IMR-90 (cell line): Measurements from ENCODE around the gene ABHD15. TPM values are rescaled to one million over a fixed set of nuclear protein-coding genes. Genes with fewer than 3 reads are reported as not detected.

Experiments used
- ATAC-seq: fragments of 200-7000 bp; cut with Tn5 transposase; 2 replicates; pipeline ENCODE4 v1.9.1; 2020; ENCODE audit warnings: low read depth, mild to moderate bottlenecking, moderate library complexity
- BruUV-seq: library from RNA; stranded (reverse); fragments of 400-500 nt; replicated peaks from 2 replicates; lab custom pipeline; 2021; lab: Mats Ljungman, UMichigan
- CTCF ChIA-PET: fragments of 300-600 bp; formaldehyde crosslinking; extraction: SDS; loops from one replicate; lab custom pipeline; 2021; ENCODE audit warnings: antibody characterized with exemption; lab: Yijun Ruan, JAX
- POLR2A ChIA-PET: fragments of 300-600 bp; sonication (Branson Sonifier 250); formaldehyde crosslinking; loops from one replicate; lab custom pipeline; 2022; ENCODE audit warnings: antibody characterized with exemption; ENCODE audit not compliant: unreplicated experiment; lab: Charles Lee
- DNase-seq: peaks from one replicate; pipeline ENCODE4 v3.0.0; 2013
- H2AFZ ChIP-seq: replicated peaks from 2 replicates; pipeline ENCODE3; 2013; ENCODE audit warnings: low read length, mild to moderate bottlenecking; ENCODE audit not compliant: poor library complexity
- H2AK5ac ChIP-seq: 2 replicates; pipeline ENCODE4 v1.6.1; 2013; ENCODE audit warnings: low read depth, low read length, inconsistent platforms
- H2AK9ac ChIP-seq: replicated peaks from 2 replicates; pipeline ENCODE3; 2013; ENCODE audit warnings: mild to moderate bottlenecking, low read depth, low read length, moderate library complexity; ENCODE audit not compliant: poor library complexity
- H2BK120ac ChIP-seq: 2 replicates; pipeline ENCODE4 v1.6.1; 2013; ENCODE audit warnings: low read depth, low read length, inconsistent platforms
- H2BK15ac ChIP-seq: 3 replicates; pipeline ENCODE4 v1.6.1; 2013; ENCODE audit warnings: low read depth, low read length, inconsistent platforms
- H2BK20ac ChIP-seq: 2 replicates; pipeline ENCODE4 v1.6.1; 2013; ENCODE audit warnings: low read depth, mild to moderate bottlenecking, inconsistent platforms, low read length, moderate library complexity
- H2BK5ac ChIP-seq: 2 replicates; pipeline ENCODE4 v1.6.1; 2013; ENCODE audit warnings: mild to moderate bottlenecking, low read depth, low read length, inconsistent platforms; ENCODE audit not compliant: poor library complexity, severe bottlenecking
- H3K14ac ChIP-seq: replicated peaks from 2 replicates; pipeline ENCODE4 v1.6.1; 2013; ENCODE audit warnings: low read depth, low read length, inconsistent platforms
- H3K18ac ChIP-seq: 2 replicates; pipeline ENCODE4 v1.6.1; 2013; ENCODE audit warnings: low read depth, low read length, control low read depth
- H3K23ac ChIP-seq: 2 replicates; pipeline ENCODE4 v1.6.1; 2013; ENCODE audit warnings: low read depth, low read length, inconsistent platforms
- H3K27ac ChIP-seq: 2 replicates; pipeline ENCODE4 v1.5.1; 2013; ENCODE audit warnings: mild to moderate bottlenecking, control low read depth, low read length; ENCODE audit not compliant: insufficient read depth
- H3K27me3 ChIP-seq: 2 replicates; pipeline ENCODE4 v1.6.1; 2013; ENCODE audit warnings: low read length; ENCODE audit not compliant: control insufficient read depth, insufficient read depth
- H3K36me3 ChIP-seq: 2 replicates; pipeline ENCODE4 v1.6.1; 2013; ENCODE audit warnings: low read length, mixed read lengths; ENCODE audit not compliant: control insufficient read depth, insufficient read depth
- H3K4ac ChIP-seq: 2 replicates; pipeline ENCODE4 v1.6.1; 2013; ENCODE audit warnings: low read depth, low read length, inconsistent platforms
- H3K4me1 ChIP-seq: 2 replicates; pipeline ENCODE4 v1.6.1; 2013; ENCODE audit warnings: low read length, mixed read lengths; ENCODE audit not compliant: control insufficient read depth, insufficient read depth
- H3K4me2 ChIP-seq: 2 replicates; pipeline ENCODE4 v1.6.1; 2013; ENCODE audit warnings: low read depth, mild to moderate bottlenecking, control low read depth, low read length, moderate library complexity
- H3K4me3 ChIP-seq: 2 replicates; pipeline ENCODE4 v1.5.1; 2013; ENCODE audit warnings: low read depth, mild to moderate bottlenecking, control low read depth, low read length, moderate library complexity; ENCODE audit not compliant: insufficient read depth
- H3K56ac ChIP-seq: 2 replicates; pipeline ENCODE4 v1.6.1; 2013; ENCODE audit warnings: low read length, inconsistent platforms; ENCODE audit not compliant: insufficient read depth; ENCODE audit errors: extremely low read depth
- H3K79me1 ChIP-seq, 2 experiments: 2 replicates each; pipeline ENCODE4 v1.6.1; 2013; ENCODE audit warnings: low read length in 2 of 2, inconsistent platforms in 1 of 2, low read depth in 1 of 2
- H3K9ac ChIP-seq: 2 replicates; pipeline ENCODE4 v1.6.1; 2013; ENCODE audit warnings: low read depth, low read length, control low read depth
- H3K9me1 ChIP-seq: 2 replicates; pipeline ENCODE4 v1.6.1; 2013; ENCODE audit warnings: low read length, inconsistent platforms; ENCODE audit not compliant: insufficient read depth
- H3K9me3 ChIP-seq: 2 replicates; pipeline ENCODE4 v1.6.1; 2013; ENCODE audit warnings: low read length; ENCODE audit not compliant: control insufficient read depth, insufficient read depth
- H4K20me1 ChIP-seq: 2 replicates; pipeline ENCODE4 v1.6.1; 2013; ENCODE audit warnings: low read length, inconsistent platforms; ENCODE audit not compliant: insufficient read depth
- H4K5ac ChIP-seq: 2 replicates; pipeline ENCODE4 v1.6.1; 2013; ENCODE audit warnings: mild to moderate bottlenecking, low read depth, low read length, control low read depth
- H4K8ac ChIP-seq, 2 experiments: 2 replicates each; pipeline ENCODE4 v1.6.1; 2013; ENCODE audit warnings: low read depth in 2 of 2, low read length in 2 of 2, control low read depth in 1 of 2, inconsistent platforms in 1 of 2
- H4K91ac ChIP-seq: 2 replicates; pipeline ENCODE4 v1.6.1; 2013; ENCODE audit warnings: low read depth, low read length, inconsistent platforms; ENCODE audit not compliant: insufficient read depth
- BHLHE40 ChIP-seq: fragments of 150-350 bp; IDR thresholded peaks from 2 replicates; pipeline ENCODE4 v1.6.1; 2016; ENCODE audit warnings: mild to moderate bottlenecking, low read depth, low read length
- CEBPB ChIP-seq: IDR thresholded peaks from 2 replicates; pipeline ENCODE4 v1.6.1; 2012; ENCODE audit warnings: low read depth, low read length, improper control_type of control experiment
- CHD1 ChIP-seq: IDR thresholded peaks from 2 replicates; pipeline ENCODE4 v1.6.1; 2012; ENCODE audit warnings: low read depth, low read length, improper control_type of control experiment
- CTCF ChIP-seq: conservative IDR thresholded peaks from 2 replicates; pipeline ENCODE4 v1.5.1; 2012; ENCODE audit warnings: mild to moderate bottlenecking, low read depth, low read length, improper control_type of control experiment
- FOS ChIP-seq: fragments of 150-350 bp; IDR thresholded peaks from 2 replicates; pipeline ENCODE4 v1.6.1; 2016; ENCODE audit warnings: low read depth, low read length
- MAFK ChIP-seq: IDR thresholded peaks from 2 replicates; pipeline ENCODE4 v1.6.1; 2012; ENCODE audit warnings: low read depth, low read length, improper control_type of control experiment
- MAZ ChIP-seq: IDR thresholded peaks from 2 replicates; pipeline ENCODE4 v1.6.1; 2012; ENCODE audit warnings: low read depth, mild to moderate bottlenecking, low read length, improper control_type of control experiment, moderate library complexity, borderline replicate concordance
- MXI1 ChIP-seq: IDR thresholded peaks from 2 replicates; pipeline ENCODE4 v1.6.1; 2012; ENCODE audit warnings: low read depth, mild to moderate bottlenecking, low read length, moderate library complexity, borderline replicate concordance
- NFE2L2 ChIP-seq: fragments of 150-350 bp; IDR thresholded peaks from 2 replicates; pipeline ENCODE4 v1.6.1; 2016; ENCODE audit warnings: low read depth, mild to moderate bottlenecking, low read length
- POLR2A ChIP-seq: IDR thresholded peaks from 2 replicates; pipeline ENCODE4 v1.6.1; 2012; ENCODE audit warnings: mild to moderate bottlenecking, low read depth, low read length
- RAD21 ChIP-seq: IDR thresholded peaks from 2 replicates; pipeline ENCODE4 v1.6.1; 2012; ENCODE audit warnings: low read length, improper control_type of control experiment
- RCOR1 ChIP-seq: IDR thresholded peaks from 2 replicates; pipeline ENCODE4 v1.6.1; 2012; ENCODE audit warnings: mild to moderate bottlenecking, low read length, improper control_type of control experiment; ENCODE audit not compliant: insufficient replicate concordance
- RFX5 ChIP-seq: IDR thresholded peaks from 2 replicates; pipeline ENCODE4 v1.8.0; 2012; ENCODE audit warnings: low read depth, mild to moderate bottlenecking, low read length, moderate library complexity
- SMC3 ChIP-seq: fragments of 150-350 bp; IDR thresholded peaks from 2 replicates; pipeline ENCODE4 v1.6.1; 2016; ENCODE audit warnings: low read depth, mild to moderate bottlenecking, antibody characterized with exemption, low read length, moderate library complexity
- USF2 ChIP-seq: fragments of 150-350 bp; IDR thresholded peaks from 2 replicates; pipeline ENCODE4 v1.6.1; 2017; ENCODE audit warnings: mild to moderate bottlenecking, antibody characterized with exemption, low read length, low read depth
- WGBS, 2 experiments: methylation state at CpG; one replicate each; pipeline versions ENCODE4 v1.1.5 to v1.1.7; 2013; ENCODE audit warnings: missing lambda C conversion rate in 2 of 2; ENCODE audit not compliant: insufficient read length in 1 of 2; ENCODE audit errors: extremely low coverage in 2 of 2; 5-methylcytosine and 5-hydroxymethylcytosine counted together
- dilution Hi-C: fragments of 300-500 bp; cut with HindIII; formaldehyde crosslinking; loops from one replicate; pipeline ENCODE4 v1.14.3; 2018; ENCODE audit warnings: low sequenced_read_pairs; ENCODE audit not compliant: unreplicated experiment
- in situ Hi-C: fragments of 300-500 bp; cut with MboI; formaldehyde crosslinking; loops from 3 replicates; pipeline ENCODE4 v1.14.3; 2019; ENCODE audit warnings: low sequenced_read_pairs, inconsistent platforms, mixed read lengths
- intact Hi-C: fragments of 100-400 bp; cut with micrococcal nuclease; formaldehyde crosslinking; loops from 2 replicates; pipeline ENCODE4 v1.10.0; 2022
- polyA plus RNA-seq, 3 experiments: library from polyadenylated mRNA; depleted of rRNA; stranded (reverse); fragments of >200 nt; gene quantifications; 2 replicates each; pipeline ENCODE4 v1.2.3, GENCODE V29; 2012; ENCODE audit warnings: low replicate concordance in 1 of 3
- total RNA-seq: library from RNA; depleted of rRNA; stranded (reverse); fragments of >200 nt; gene quantifications from 2 replicates; pipeline ENCODE4 v1.2.3, GENCODE V29; 2012

The ABHD15 gene
- total and polyA plus RNA-seq, 2 of the 4 experiments (the other 2 are of a cell fraction), result 3.2 to 4.6 TPM

GRCh38 chr17:29569245-29569950 lies 2.6 kb upstream of the ABHD15 start:
- H3K56ac ChIP-seq, result no peak overlapping the region
- peak overlapping the region; percentile 94 for H2AFZ ChIP-seq
- peak overlapping the region; percentile 84 for H4K91ac ChIP-seq
- CTCF ChIA-PET, result interaction anchor here (0.6 to 1.4 kb wide), 3 partner anchors 14 to 818 kb away, joined by 4 read pairs; no protein-coding TSS in a partner anchor
- in situ Hi-C loops (no loop called here), intact Hi-C loops (loop anchor here (10.0 kb wide), 1 partner anchor 425 kb away; no protein-coding TSS in a partner anchor), dilution Hi-C loops (no loop called here)
- H3K9me1 ChIP-seq, result no peaks in the 10 kb centered on the region; the same call in 1 of the 2 replicates
- H3K14ac ChIP-seq, result peak overlapping the region; percentile 92
- WGBS, 2 experiments, result 88% methylated on average over 1 of the region's 14 CpGs; no CpG with 5 or more reads in 1 of the 2 experiments
- H2AK5ac ChIP-seq, result peak overlapping the region; percentile 60
- ATAC-seq (no peak), DNase-seq (peak; percentile 35)
- no TSS peak for BruUV-seq
- H2AK9ac ChIP-seq, result peak overlapping the region; percentile 97
- H3K4ac ChIP-seq, result peak overlapping the region; percentile 65
- H3K27me3 ChIP-seq, result no peaks in the 10 kb centered on the region
- H2BK15ac ChIP-seq, result no peak overlapping the region
- H3K9ac ChIP-seq, result peak overlapping the region; percentile 87
- no peak overlapping the region for H2BK20ac ChIP-seq
- peak overlapping the region; percentile 70; the same call in 1 of the 2 replicates for H3K23ac ChIP-seq
- H2BK120ac ChIP-seq, result peak overlapping the region; percentile 28; the same call in 1 of the 2 replicates
- TF ChIP-seq RFX5 (no peak), POLR2A (no peak), MAFK (no peak), MXI1 (no peak), USF2 (no peak), NFE2L2 (no peak), FOS (no peak), SMC3 (no peak), BHLHE40 (no peak), MAZ (no peak), CHD1 (no peak), RAD21 (no peak), RCOR1 (no peak), CTCF (no peak), CEBPB (no peak)
- H3K9me3 ChIP-seq, result no peaks in the 10 kb centered on the region
- peak overlapping the region; percentile 44; the same call in 1 of the 2 replicates for H4K5ac ChIP-seq
- peak overlapping the region; percentile 80 to 89; a peak in 3 of 4 replicates for H4K8ac ChIP-seq
- H3K4me1 ChIP-seq, result peaks cover 11% of the 10 kb centered on the region
- H3K4me3 ChIP-seq, result peak overlapping the region; percentile 97
- no peaks in the 10 kb centered on the region for H4K20me1 ChIP-seq
- H3K27ac ChIP-seq, result peak overlapping the region; percentile 88
- POLR2A ChIA-PET, result no interaction called here
- H3K36me3 ChIP-seq, result peaks cover 16% of the 10 kb centered on the region
- peaks cover 5 to 44% of the 10 kb centered on the region in 2 experiments for H3K79me1 ChIP-seq
- peak overlapping the region; percentile 78 for H2BK5ac ChIP-seq
- peak overlapping the region; percentile 93 for H3K4me2 ChIP-seq
- H3K18ac ChIP-seq, result no peak overlapping the region
